ENCODE results near the gene NXPH2.

Gene NXPH2

DNA sequence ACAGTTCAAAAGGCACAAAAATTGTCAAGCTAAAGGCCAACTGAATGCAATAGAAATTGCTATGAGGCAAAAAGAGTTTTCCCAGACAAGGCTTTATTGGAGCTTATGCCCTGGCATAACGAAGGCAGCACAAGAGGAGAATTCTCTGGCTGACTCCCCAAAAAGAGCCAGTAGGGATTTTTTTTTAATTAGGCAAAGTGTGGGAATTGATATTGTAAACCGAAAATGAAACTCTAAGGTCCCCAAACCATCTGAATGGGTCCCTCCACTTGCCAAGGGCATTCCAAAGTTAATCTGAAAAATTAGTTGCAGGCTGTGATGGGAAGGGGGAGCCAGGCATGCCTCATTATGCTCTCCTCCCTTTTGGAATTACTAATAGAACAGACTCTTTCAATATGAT, 159.8 kb downstream of the NXPH2 start:
- no peak overlapping the region for H3K4me3 ChIP-seq (ENCODE audit: low read length)
- no peak for TF ChIP-seq ZNF274 (IDR thresholded peaks at IDR 0.05; ENCODE audit: low read depth, low read length)
